NCI-H510A (cell line): ENCODE results near the gene ITGA6.

Experiments used
- DNase-seq: peaks from one replicate; lab custom pipeline; 2025; lab: John Stamatoyannopoulos, UW

The ITGA6 gene

GRCh38 chr2:172416447-172417058 is 10.8 kb upstream of the ITGA6 start:
- DNase-seq = no peak

- DNase-seq = no peak
Measured at GRCh38 chr2:172420216-172420615, 7.2 kb upstream of the ITGA6 start.

GRCh38 chr2:172423160-172423559 is 4.2 kb upstream of the ITGA6 start:
- no peak for DNase-seq

- no peak for DNase-seq
Measured at GRCh38 chr2:172425336-172425735, 2.0 kb upstream of the ITGA6 start.

- DNase-seq = peak; percentile 81
Measured at GRCh38 chr2:172426635-172427255, 641 bp upstream of the ITGA6 start.

GRCh38 chr2:172427990-172428831 is 825 bp downstream of the ITGA6 start:
- peak; percentile 37 for DNase-seq

GRCh38 chr2:172428832-172429210 is 1.4 kb downstream of the ITGA6 start:
- no peak for DNase-seq

- DNase-seq = no peak
Measured at GRCh38 chr2:172429301-172429968, 2.0 kb downstream of the ITGA6 start.

- no peak for DNase-seq
Measured at GRCh38 chr2:172430027-172430426, 2.6 kb downstream of the ITGA6 start.

GRCh38 chr2:172430678-172431077 is 3.3 kb downstream of the ITGA6 start:
- no peak for DNase-seq

GRCh38 chr2:172431463-172431862 is 4.1 kb downstream of the ITGA6 start:
- no peak for DNase-seq

GRCh38 chr2:172431993-172432392 is 4.6 kb downstream of the ITGA6 start:
- no peak for DNase-seq

GRCh38 chr2:172433144-172433543 is 5.8 kb downstream of the ITGA6 start:
- no peak for DNase-seq

- peak; percentile 40 for DNase-seq
Measured at GRCh38 chr2:172434821-172435605, 7.6 kb downstream of the ITGA6 start.

- no peak for DNase-seq
Measured at GRCh38 chr2:172435606-172435911, 8.2 kb downstream of the ITGA6 start.

- DNase-seq = no peak
Measured at GRCh38 chr2:172436889-172437288, 9.5 kb downstream of the ITGA6 start.

GRCh38 chr2:172437419-172438341 is 10.3 kb downstream of the ITGA6 start:
- DNase-seq = no peak

- no peak for DNase-seq
Measured at GRCh38 chr2:172438741-172439508, 11.5 kb downstream of the ITGA6 start.

- no peak for DNase-seq
Measured at GRCh38 chr2:172439509-172439860, 12.1 kb downstream of the ITGA6 start.

GRCh38 chr2:172439911-172440310 is 12.5 kb downstream of the ITGA6 start:
- no peak for DNase-seq
